Measurements from ENCODE around the gene NUP93. TPM values are rescaled to one million over a fixed set of nuclear protein-coding genes. Genes with fewer than 3 reads are reported as not detected.

The NUP93 gene
- total RNA-seq, result 40.3 and 91.1 TPM in 2 replicates

DNA sequence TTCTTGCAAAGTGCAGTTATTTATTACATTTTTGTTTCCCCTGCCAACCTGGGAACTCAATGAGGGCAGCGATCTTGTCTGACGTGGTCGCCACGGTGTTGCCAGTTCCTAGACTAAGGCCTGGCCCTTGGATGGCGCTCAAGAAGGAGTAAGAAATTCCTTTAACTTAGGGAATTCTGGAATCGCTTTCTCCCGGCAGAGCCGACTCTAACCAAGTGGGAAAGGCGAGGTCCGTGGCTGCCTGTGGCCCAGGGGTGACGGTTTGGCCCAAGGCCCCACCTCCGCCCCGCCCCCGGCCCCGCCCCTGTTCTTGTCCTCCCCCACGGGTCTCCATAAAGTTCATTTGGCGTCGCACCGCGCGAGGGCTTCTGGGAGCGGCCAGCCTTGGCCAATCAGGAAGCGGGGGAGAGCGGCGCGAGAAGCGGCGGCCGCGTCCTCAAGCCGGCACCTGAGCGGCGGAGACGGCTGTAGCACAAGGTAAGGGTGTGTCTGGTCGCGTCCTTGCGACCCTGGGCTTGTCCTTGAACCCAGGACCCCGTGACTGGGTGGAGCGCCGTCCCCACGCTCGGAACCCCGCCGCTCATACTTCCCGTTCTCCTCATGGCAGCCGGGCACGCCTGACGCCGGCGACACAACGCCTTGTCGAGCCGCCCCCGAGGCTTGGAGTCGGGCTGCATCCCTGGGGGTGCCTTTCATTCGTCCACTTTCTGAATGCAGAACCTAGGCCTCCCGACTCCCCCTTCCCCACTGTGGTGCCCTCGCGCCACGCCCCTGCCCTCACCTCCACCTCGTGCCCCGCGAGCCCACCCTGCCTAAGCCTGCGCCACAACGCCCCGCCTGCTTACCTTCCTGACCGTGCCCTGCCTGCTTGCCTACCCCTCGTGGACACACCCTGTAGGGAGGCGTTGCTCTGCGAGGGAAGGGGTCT is at the start of gene NUP93:
TSS of gene NUP93 (plus strand) at position 395 of the 928 bp plus-strand sequence. CDS start 18,119 bp downstream, outside the sequence.

GRCh38 chr16:56681939-56682702 is 47.8 kb upstream of the NUP93 start, which contains the start of gene MT1X:
MT1X (plus strand) TSS chr16:56682470; CDS start chr16:56682541, 71 bp downstream.

DNA sequence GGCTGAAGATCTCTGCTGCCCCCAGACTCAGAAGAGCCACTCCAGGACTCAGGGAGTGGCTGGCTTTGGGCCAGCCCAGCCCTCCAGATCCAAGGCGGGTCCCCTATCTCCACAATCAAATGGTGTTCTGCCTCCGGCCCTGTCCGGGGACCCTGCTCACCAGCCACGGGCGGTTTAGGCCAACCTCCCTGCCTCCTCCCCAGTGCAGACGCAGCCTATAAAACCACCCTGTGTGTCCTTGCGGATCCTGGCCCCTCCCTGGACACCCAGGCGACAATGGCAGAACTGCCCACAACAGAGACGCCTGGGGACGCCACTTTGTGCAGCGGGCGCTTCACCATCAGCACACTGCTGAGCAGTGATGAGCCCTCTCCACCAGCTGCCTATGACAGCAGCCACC is 135.0 kb downstream of the NUP93 start, which contains the start of gene SLC12A3:
TSS of gene SLC12A3 (plus strand) at position 248 of the 400 bp plus-strand sequence. CDS start at position 277, 29 bp downstream.

Other genes with a start within 250 kb of the NUP93 start
- gene BBS2, start 210.1 kb upstream of the NUP93 start, total RNA-seq, result 35.5 and 75.0 TPM in 2 replicates
- gene MT4, start 165.1 kb upstream of the NUP93 start, total RNA-seq, result not detected in 2 replicates
- 0.56 TPM in 1 of 2 replicates, not detected in the other for gene MT3, start 140.6 kb upstream of the NUP93 start, total RNA-seq
- gene MT2A, start 121.5 kb upstream of the NUP93 start, total RNA-seq, result 190 and 238 TPM in 2 replicates
- gene MT1E, start 104.3 kb upstream of the NUP93 start, total RNA-seq, result 244 and 365 TPM in 2 replicates
- gene MT1M, start 97.5 kb upstream of the NUP93 start, total RNA-seq, result 2.5 and 5.9 TPM in 2 replicates
- gene MT1A, start 91.5 kb upstream of the NUP93 start, total RNA-seq, result 3.9 and 8.8 TPM in 2 replicates
- gene MT1B, start 78.2 kb upstream of the NUP93 start, total RNA-seq, result not detected in 2 replicates
- 0.56 and 0.96 TPM in 2 replicates for gene MT1F, start 72.2 kb upstream of the NUP93 start, total RNA-seq
- 0.56 and 1.5 TPM in 2 replicates for gene MT1G, start 62.1 kb upstream of the NUP93 start, total RNA-seq
- 0.77 TPM in 1 of 2 replicates, not detected in the other for gene MT1H, start 60.3 kb upstream of the NUP93 start, total RNA-seq
- 154 and 161 TPM in 2 replicates for gene MT1X, start 47.7 kb upstream of the NUP93 start, total RNA-seq
- gene SLC12A3, start 135.1 kb downstream of the NUP93 start, total RNA-seq, result not detected in 2 replicates
- 82.1 and 95.8 TPM in 2 replicates for gene HERPUD1, start 202.0 kb downstream of the NUP93 start, total RNA-seq
- gene CETP, start 231.8 kb downstream of the NUP93 start, total RNA-seq, result 0.19 and 0.56 TPM in 2 replicates

All from regular cardiac myocyte (primary cell).